Breast epithelium (tissue), 4 donors: ENCODE results near the gene SSTR3. TPM values are rescaled to one million over a fixed set of nuclear protein-coding genes. Genes with fewer than 3 reads are reported as not detected.

Experiments
- DNase-seq, 2 donors: peaks; one replicate each; pipeline ENCODE4 v3.0.0-alpha.2; 2019; ENCODE audit warnings: low spot score in 2 of 2
- H3K27ac ChIP-seq, 2 donors: fragments of 200-600 bp; sonication (generic) in 1 of 2; one replicate each; pipeline ENCODE4 v1.5.1; 2016 to 2019; ENCODE audit warnings: mild to moderate bottlenecking in 1 of 2
- H3K27me3 ChIP-seq, 2 donors: fragments of 200-600 bp; sonication (generic) in 1 of 2; one replicate each; pipeline versions ENCODE4 v1.5.1 to v1.6.0; 2017 to 2019; ENCODE audit warnings: control low read depth in 1 of 2, mild to moderate bottlenecking in 1 of 2
- H3K36me3 ChIP-seq: fragments of 200-600 bp; one replicate; pipeline ENCODE4 v1.5.1; 2019
- H3K4me1 ChIP-seq, 2 donors: fragments of 200-600 bp; sonication (generic); one replicate each; pipeline ENCODE4 v1.5.1; 2016 to 2019; ENCODE audit warnings: control low read depth in 1 of 2
- H3K4me3 ChIP-seq, 3 donors: fragments of 200-600 bp; sonication (generic); 1 replicate in 2 of 3; 2 replicates in 1 of 3; pipeline ENCODE4 v1.5.1; 2016 to 2019; ENCODE audit warnings: mild to moderate bottlenecking in 3 of 3, moderate library complexity in 2 of 3
- H3K9me3 ChIP-seq, 2 donors: fragments of 200-600 bp; sonication (generic) in 1 of 2; one replicate each; pipeline ENCODE4 v1.5.1; 2016 to 2019; ENCODE audit warnings: control low read depth in 1 of 2
- POLR2A ChIP-seq: fragments of 450-650 bp; IDR thresholded peaks from one replicate; pipeline ENCODE4 v1.6.1; 2016; ENCODE audit warnings: antibody characterized with exemption, mild to moderate bottlenecking, moderate library complexity
- POLR2AphosphoS5 ChIP-seq, 3 donors: sonication (generic); formaldehyde crosslinking; IDR thresholded peaks; one replicate each; pipeline ENCODE4 v1.6.1; 2017; ENCODE audit warnings: antibody characterized with exemption in 3 of 3
- intact Hi-C: fragments of 100-400 bp; cut with DNase I; formaldehyde crosslinking; loops from one replicate; pipeline ENCODE4 v1.15.1; 2023; ENCODE audit warnings: low total_unique reads
- total RNA-seq, 3 donors: library from RNA; depleted of rRNA; stranded (reverse); fragments of >200 nt; gene quantifications; one replicate each; pipeline ENCODE4 v1.1.0, GENCODE V29; 2016
- TF ChIP-seq, protein P1 (sequence below), 3 donors: fragments of 450-650 bp; IDR thresholded peaks; one replicate each; pipeline ENCODE4 v1.5.1; 2016 to 2017; ENCODE audit warnings: antibody characterized with exemption in 3 of 3, mild to moderate bottlenecking in 3 of 3, moderate library complexity in 3 of 3

SSTR3 gene
- total RNA-seq, 3 donors from 2014 or later: not detected

DNA sequence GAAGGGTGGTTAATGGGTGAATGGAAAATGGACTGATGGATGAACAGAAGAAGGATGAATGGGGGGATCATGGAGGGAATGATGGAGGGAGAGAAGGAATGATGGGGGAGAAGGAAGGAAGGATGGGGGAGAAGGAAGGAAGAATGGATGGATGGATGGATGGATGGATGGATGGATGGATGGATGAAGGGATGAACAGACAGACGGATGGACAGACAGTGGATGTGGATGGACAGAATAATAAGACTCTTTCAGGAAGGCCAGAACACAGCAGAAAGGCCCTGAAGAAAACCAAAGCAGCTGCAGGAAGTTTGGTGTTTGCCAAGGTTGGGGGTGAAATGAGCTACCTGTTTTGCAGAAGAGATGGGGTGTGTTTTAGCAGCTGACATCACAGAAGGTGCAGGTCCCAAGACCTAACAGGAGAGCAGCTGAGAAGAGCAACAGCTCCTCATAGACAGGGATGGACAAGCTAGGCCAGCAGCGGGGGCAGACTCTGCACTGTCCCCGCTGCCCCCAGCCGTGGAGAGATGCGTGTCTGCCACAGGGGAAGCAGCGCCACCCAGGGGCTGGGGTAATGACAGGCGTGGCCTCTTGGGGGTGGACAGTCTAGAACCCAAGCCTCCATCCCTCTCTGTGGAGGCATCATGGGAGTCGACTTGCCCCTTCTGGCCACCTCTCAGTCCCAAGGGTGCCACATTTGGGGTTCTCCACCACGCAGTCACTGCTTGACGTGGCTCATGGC, 42.2 kb downstream of the SSTR3 start:
- DNase-seq: peak in 1 of 2 donors; percentile 15

DNA sequence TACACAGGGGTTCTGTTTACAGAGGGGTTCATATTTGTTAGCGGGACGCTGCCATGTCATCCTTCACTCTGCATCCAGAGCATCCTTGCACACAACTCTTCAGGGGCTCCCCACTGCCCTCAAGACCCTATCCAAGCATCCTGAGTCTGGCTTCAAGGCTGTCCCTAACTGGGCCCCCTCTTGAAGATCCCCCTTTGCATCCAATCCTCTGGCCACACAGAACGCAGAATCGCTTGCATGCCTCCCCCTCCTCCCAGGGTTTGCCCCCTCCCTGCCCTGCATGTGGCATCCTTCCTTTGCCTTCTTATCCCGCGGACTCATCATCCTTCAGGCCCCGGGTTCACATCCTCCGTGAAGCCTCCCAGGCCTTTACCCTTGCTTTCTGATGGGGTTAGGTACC, 42.9 kb downstream of the SSTR3 start:
- Histone ChIP-seq H3K4me1 (no peaks in the 10 kb centered on the region), H3K27me3 (no peaks in the 10 kb centered on the region), H3K27ac (no peak overlapping the region), H3K36me3 (no peaks in the 10 kb centered on the region), H3K4me3 (no peak overlapping the region), H3K9me3 (no peaks in the 10 kb centered on the region)
- intact Hi-C loops: no loop called here
- TF ChIP-seq, protein P1, sequence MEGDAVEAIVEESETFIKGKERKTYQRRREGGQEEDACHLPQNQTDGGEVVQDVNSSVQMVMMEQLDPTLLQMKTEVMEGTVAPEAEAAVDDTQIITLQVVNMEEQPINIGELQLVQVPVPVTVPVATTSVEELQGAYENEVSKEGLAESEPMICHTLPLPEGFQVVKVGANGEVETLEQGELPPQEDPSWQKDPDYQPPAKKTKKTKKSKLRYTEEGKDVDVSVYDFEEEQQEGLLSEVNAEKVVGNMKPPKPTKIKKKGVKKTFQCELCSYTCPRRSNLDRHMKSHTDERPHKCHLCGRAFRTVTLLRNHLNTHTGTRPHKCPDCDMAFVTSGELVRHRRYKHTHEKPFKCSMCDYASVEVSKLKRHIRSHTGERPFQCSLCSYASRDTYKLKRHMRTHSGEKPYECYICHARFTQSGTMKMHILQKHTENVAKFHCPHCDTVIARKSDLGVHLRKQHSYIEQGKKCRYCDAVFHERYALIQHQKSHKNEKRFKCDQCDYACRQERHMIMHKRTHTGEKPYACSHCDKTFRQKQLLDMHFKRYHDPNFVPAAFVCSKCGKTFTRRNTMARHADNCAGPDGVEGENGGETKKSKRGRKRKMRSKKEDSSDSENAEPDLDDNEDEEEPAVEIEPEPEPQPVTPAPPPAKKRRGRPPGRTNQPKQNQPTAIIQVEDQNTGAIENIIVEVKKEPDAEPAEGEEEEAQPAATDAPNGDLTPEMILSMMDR (IDR thresholded peaks at IDR 0.05): no peak
- TF ChIP-seq POLR2A (no peak), POLR2AphosphoS5 (IDR thresholded peaks at IDR 0.05) (no peak)
- peak in 1 of 2 donors; percentile 50 for DNase-seq

More for the DNA sequence above, 42.2 kb downstream of the SSTR3 start:
- TF ChIP-seq POLR2AphosphoS5 (IDR thresholded peaks at IDR 0.05) (no peak), POLR2A (no peak)
- TF ChIP-seq, protein P1 (IDR thresholded peaks at IDR 0.05): no peak
- no peak overlapping the region for H3K27ac ChIP-seq
- H3K9me3 ChIP-seq: no peaks in the 10 kb centered on the region
- no peaks in the 10 kb centered on the region for H3K36me3 ChIP-seq
- no peaks in the 10 kb centered on the region for H3K4me1 ChIP-seq
- intact Hi-C loops: no loop called here
- no peak overlapping the region for H3K4me3 ChIP-seq
- H3K27me3 ChIP-seq: no peaks in the 10 kb centered on the region

DNA sequence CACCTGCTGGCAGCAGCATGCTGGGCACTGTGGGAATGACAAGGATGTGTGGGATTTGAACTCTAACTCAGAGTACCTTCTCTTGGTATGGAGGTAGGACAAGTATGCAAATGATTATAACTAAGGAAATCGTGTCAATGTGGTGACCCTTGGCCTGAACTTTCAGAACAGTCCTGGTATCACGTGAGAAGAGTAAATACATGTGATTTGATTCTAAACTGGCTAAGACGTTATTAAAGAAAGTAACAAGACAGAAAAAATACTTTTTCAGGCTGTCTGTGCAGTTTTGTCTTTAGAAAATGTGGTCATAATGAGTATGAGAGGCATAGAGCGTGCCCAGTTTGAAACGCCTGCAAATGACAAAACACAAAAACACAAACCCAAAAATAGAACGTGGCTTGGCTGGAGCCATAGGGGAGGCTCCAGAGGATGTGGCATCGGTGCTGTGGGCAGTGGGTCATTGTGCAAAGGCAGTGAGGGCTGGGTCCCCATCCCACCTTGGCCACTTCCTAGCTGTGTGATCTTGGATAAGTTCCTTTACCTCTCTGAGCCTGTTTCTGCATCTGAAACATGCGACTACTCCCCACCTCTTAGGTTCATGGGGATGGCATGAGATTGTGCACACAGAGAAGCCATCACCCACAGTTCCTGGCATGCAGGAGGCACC, 44.2 kb downstream of the SSTR3 start:
- TF ChIP-seq, protein P1 (IDR thresholded peaks at IDR 0.05): no peak
- TF ChIP-seq POLR2AphosphoS5 (IDR thresholded peaks at IDR 0.05): no peak
- no peak for TF ChIP-seq POLR2A
- H3K27ac ChIP-seq: peak overlapping the region in 1 of 2 donors; percentile 73
- no peaks in the 10 kb centered on the region for H3K9me3 ChIP-seq
- no peaks in the 10 kb centered on the region for H3K36me3 ChIP-seq
- no peaks in the 10 kb centered on the region for H3K4me1 ChIP-seq
- no peak for DNase-seq
- no peaks in the 10 kb centered on the region for H3K27me3 ChIP-seq
- H3K4me3 ChIP-seq: no peak overlapping the region
- intact Hi-C loops: no loop called here

DNA sequence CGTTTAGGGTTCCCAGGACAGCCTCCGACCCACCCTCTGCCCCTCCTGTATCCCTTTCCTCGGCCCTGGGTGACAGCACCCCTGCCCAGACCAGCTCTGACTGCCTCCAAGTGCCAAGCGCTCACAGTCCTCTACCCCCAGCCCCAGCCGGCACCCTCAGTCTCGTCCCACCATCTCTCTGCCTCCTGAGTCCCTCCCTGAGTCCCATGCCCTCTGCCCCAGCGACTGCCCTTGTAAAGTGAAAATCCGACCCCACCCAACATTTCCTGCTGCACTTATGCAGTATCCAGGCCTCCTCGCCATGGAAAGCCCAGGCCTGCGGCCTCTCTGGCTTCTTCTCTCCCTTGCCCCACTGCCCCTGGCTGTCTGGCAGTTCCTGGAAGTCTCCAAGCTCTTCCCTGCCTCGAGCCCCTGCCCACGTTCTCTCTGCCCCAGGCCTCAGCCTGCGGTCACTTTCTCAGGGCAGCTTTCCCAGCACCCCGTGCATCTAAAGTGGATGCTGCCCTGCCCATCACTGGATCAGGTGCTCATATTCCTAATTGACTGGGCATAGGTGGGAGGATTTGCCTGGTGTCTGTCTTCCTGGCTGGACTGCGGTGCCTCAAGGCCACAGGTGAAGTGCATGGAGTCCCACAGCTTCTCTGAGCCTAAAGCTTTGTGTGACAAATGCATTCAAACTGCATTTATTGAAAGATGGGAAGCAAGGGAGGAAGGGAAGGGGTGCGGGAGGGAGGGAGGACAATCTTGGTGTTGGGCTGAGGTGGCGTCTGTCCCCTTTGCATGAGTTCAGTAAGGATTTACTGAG, 44.9 kb downstream of the SSTR3 start:
- intact Hi-C loops: no loop called here
- Histone ChIP-seq H3K27me3 (no peaks in the 10 kb centered on the region), H3K4me3 (no peak overlapping the region), H3K9me3 (no peaks in the 10 kb centered on the region), H3K4me1 (no peaks in the 10 kb centered on the region), H3K27ac (peak overlapping the region in 1 of 2 donors; percentile 73), H3K36me3 (no peaks in the 10 kb centered on the region)
- TF ChIP-seq, protein P1 (IDR thresholded peaks at IDR 0.05): no peak
- TF ChIP-seq POLR2AphosphoS5 (IDR thresholded peaks at IDR 0.05): no peak
- no peak for DNase-seq
